PFSK-1 (cell line): ENCODE data around the gene TRIP6. TPM values are rescaled to one million over a fixed set of nuclear protein-coding genes. Genes with fewer than 3 reads are reported as not detected.

ENCODE experiments used
- FOXP2 ChIP-seq: optimal IDR thresholded peaks from 2 replicates; pipeline ENCODE3; 2011; ENCODE audit warnings: borderline replicate concordance, control low read depth, inconsistent platforms; ENCODE audit not compliant: insufficient read depth; ENCODE audit errors: extremely low read length, extremely low read depth
- POLR2AphosphoS5 ChIP-seq: IDR thresholded peaks from 2 replicates; pipeline ENCODE4 v1.6.1; 2012; ENCODE audit warnings: low read depth, mild to moderate bottlenecking, control low read depth, low read length, moderate library complexity
- SIN3A ChIP-seq: IDR thresholded peaks from 2 replicates; pipeline ENCODE4 v1.6.1; 2012; ENCODE audit warnings: mild to moderate bottlenecking, low read length, moderate library complexity, borderline replicate concordance; ENCODE audit not compliant: insufficient read depth
- TAF1 ChIP-seq: IDR thresholded peaks from 2 replicates; pipeline ENCODE4 v1.6.1; 2012; ENCODE audit warnings: low read length, control low read depth, borderline replicate concordance; ENCODE audit not compliant: insufficient read depth
- polyA plus RNA-seq: library from polyadenylated mRNA; unstranded; fragments of >200 nt; gene quantifications from one replicate; pipeline ENCODE4 v1.2.1, GENCODE V29; 2012; ENCODE audit warnings: low read depth, missing spikeins; ENCODE audit not compliant: insufficient read length
- TF ChIP-seq, protein P1 (sequence below), 2 experiments: IDR thresholded peaks; 2 replicates each; pipeline versions ENCODE4 v1.6.1 to v1.8.0; 2011 to 2012; ENCODE audit warnings: low read depth in 2 of 2, low read length in 2 of 2, control low read depth in 1 of 2, inconsistent platforms in 1 of 2, mild to moderate bottlenecking in 1 of 2, moderate library complexity in 1 of 2; ENCODE audit not compliant: insufficient read depth in 1 of 2

The TRIP6 gene, protein sequence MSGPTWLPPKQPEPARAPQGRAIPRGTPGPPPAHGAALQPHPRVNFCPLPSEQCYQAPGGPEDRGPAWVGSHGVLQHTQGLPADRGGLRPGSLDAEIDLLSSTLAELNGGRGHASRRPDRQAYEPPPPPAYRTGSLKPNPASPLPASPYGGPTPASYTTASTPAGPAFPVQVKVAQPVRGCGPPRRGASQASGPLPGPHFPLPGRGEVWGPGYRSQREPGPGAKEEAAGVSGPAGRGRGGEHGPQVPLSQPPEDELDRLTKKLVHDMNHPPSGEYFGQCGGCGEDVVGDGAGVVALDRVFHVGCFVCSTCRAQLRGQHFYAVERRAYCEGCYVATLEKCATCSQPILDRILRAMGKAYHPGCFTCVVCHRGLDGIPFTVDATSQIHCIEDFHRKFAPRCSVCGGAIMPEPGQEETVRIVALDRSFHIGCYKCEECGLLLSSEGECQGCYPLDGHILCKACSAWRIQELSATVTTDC
- 43.0 TPM for polyA plus RNA-seq

DNA sequence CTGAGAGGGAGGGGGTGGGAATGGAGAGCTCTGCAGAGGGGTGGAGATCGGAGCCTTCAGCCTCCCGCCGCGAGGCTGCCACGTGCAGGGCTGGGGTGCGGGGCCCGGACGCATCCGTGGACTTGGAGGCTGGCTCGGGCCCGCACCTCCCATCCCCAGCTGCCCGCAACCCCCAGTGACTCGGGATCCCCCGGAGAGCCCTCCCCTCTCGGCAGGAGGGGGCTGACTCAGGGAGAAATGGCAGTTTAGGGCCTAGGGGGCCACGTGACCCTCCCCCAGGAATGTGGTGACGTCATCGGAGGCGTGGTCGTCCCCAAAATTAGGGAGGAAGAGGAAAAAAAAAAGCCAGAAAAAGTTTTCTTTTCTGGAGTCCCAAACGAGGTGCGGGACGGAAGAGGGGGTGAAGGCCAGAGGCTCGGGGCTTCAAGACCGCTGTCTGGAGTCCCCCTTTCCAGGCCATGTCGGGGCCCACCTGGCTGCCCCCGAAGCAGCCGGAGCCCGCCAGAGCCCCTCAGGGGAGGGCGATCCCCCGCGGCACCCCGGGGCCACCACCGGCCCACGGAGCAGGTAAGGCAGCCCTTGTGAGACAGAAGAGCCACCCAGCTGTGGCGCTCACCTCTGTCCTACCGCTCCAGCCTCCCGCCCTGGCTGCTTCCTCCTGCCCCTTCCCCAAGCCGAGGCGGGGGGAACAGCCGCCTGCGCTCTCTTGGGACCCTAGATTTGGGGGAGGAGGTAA is at the start of gene TRIP6:
Gene TRIP6 (plus strand): TSS at position 348 of the 736 bp plus-strand sequence. CDS start 111 bp downstream, at position 459.
- TF ChIP-seq POLR2AphosphoS5: peak; percentile 28; the same call in 1 of the 2 replicates
- TF ChIP-seq FOXP2: no peak

DNA sequence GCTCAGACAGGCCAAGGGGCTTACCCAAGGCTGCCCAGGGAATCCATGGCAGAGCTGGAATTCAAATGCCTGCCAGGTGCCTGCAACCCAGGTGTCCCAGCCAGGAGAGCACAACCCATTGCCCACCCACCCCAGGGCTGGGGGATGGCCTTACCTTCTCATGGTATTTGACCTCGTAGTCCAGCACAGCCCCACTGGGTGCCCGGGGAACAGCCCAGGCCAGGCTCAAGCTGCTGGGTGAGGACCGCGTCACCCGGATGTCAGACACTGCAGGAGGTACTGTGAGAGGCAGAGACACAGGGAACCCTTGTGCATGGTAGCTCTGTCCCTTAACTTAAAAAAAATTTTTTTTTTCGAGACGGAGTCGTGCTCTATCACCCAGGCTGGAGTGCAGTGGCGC is 48.8 kb upstream of the TRIP6 start:
- TF ChIP-seq SIN3A (no peak), FOXP2 (no peak), POLR2AphosphoS5 (no peak), TAF1 (no peak)
- TF ChIP-seq, protein P1, sequence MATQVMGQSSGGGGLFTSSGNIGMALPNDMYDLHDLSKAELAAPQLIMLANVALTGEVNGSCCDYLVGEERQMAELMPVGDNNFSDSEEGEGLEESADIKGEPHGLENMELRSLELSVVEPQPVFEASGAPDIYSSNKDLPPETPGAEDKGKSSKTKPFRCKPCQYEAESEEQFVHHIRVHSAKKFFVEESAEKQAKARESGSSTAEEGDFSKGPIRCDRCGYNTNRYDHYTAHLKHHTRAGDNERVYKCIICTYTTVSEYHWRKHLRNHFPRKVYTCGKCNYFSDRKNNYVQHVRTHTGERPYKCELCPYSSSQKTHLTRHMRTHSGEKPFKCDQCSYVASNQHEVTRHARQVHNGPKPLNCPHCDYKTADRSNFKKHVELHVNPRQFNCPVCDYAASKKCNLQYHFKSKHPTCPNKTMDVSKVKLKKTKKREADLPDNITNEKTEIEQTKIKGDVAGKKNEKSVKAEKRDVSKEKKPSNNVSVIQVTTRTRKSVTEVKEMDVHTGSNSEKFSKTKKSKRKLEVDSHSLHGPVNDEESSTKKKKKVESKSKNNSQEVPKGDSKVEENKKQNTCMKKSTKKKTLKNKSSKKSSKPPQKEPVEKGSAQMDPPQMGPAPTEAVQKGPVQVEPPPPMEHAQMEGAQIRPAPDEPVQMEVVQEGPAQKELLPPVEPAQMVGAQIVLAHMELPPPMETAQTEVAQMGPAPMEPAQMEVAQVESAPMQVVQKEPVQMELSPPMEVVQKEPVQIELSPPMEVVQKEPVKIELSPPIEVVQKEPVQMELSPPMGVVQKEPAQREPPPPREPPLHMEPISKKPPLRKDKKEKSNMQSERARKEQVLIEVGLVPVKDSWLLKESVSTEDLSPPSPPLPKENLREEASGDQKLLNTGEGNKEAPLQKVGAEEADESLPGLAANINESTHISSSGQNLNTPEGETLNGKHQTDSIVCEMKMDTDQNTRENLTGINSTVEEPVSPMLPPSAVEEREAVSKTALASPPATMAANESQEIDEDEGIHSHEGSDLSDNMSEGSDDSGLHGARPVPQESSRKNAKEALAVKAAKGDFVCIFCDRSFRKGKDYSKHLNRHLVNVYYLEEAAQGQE (IDR thresholded peaks at IDR 0.05; ENCODE audit: insufficient read depth in 1 of 2, low read depth in 2 of 2, low read length in 2 of 2): no peak

DNA sequence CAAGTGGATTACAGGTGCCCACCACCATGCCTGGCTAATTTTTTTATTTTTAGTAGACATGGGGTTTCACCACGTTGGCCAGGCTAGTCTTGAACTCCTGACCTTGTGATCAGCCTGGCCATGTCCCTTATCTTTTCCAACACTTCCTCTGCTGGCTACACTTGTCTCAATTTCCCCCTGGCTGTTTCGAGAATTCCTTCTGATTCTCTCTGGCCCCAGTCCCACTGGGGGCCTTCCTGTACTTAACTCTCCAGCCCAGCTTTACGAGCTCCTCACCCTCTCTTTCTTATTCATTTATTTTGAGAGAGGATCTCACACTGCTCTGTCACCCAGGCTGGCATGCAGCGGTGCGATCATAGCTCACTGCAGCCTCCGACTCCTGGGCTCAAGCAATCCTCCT is 48.4 kb upstream of the TRIP6 start:
- no peak for TF ChIP-seq FOXP2
- TF ChIP-seq, protein P1 (IDR thresholded peaks at IDR 0.05; ENCODE audit: insufficient read depth in 1 of 2, low read depth in 2 of 2, low read length in 2 of 2): no peak
- TF ChIP-seq POLR2AphosphoS5: no peak
- no peak for TF ChIP-seq SIN3A
- no peak for TF ChIP-seq TAF1

DNA sequence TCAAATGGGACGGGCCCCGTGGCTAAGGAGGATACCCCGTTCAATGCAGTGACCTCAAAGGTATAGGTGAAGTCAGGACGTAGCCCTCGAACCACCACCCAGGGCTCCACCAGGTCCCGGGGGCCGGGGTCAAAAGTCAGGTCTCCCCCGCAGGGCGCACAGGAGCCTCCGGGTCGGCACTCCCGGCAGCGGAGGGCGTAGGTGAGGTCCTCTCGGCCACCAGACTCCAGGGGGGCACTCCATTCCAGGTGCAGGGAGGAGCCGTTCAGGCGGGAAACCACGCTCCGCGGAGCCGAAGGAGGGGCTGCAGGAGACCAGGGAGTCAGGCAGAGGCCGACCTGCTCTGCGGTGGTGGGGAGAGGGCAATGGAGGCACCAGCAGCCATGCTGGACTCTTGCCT is 47.6 kb upstream of the TRIP6 start:
- TF ChIP-seq, protein P1 (IDR thresholded peaks at IDR 0.05; ENCODE audit: insufficient read depth in 1 of 2, low read depth in 2 of 2, low read length in 2 of 2): no peak
- TF ChIP-seq POLR2AphosphoS5 (no peak), SIN3A (no peak), TAF1 (no peak), FOXP2 (no peak)

DNA sequence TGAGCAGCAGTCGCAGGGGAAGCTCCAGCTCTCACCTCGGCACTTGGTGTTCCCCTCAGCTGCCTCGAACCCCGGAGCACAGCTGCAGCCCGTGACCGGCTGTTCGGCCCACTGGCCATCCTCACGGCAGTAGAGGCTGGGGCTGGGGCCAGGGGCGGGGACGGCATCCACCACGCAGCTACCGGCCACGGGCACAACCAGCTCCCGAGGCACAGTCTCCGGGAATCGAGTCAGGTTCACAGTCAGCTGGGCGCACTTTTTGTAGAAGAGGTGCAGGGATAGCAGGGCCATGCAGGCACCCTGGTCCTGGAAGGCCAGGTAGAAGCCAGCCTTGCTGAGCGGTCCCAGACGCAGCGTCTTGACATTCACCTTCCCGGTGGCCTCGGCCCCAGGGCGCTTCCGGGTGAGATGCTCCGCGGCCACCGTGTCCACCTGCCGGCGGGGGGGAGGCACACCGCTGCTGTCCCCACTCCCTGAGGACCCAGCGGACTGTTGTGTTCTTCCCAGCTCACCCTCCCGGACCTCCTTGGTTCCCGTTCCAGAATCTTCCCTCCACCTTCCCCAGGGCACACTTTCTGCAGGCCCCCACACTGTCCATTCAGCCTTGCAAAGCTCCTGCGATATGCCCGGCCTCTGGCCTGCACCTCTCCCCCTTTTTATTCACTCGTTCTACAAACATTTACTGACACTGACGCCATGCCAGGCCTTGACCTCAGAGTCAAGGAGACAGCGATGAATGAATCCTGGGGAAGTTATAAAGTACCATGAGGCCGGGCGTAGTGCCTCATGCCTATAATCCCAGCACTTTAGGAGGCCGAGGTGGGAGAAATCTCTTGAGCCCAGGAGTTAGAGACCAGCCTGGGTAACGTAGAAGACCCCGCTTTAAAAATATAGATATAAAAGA is 44.7 kb upstream of the TRIP6 start:
- TF ChIP-seq SIN3A (no peak), POLR2AphosphoS5 (no peak)
- TF ChIP-seq, protein P1 (IDR thresholded peaks at IDR 0.05; ENCODE audit: insufficient read depth in 1 of 2, low read depth in 2 of 2, low read length in 2 of 2): no peak
